Measurements from ENCODE around the gene ARMS2.

- TF ChIP-seq TAF1 (IDR thresholded peaks at IDR 0.05; ENCODE audit: borderline replicate concordance, insufficient read depth, low read length) = no peak
- TF ChIP-seq REST (IDR thresholded peaks at IDR 0.05; ENCODE audit: insufficient read depth in 1 of 2, low read depth in 2 of 2, low read length in 2 of 2) = no peak
- no peak for TF ChIP-seq POLR2AphosphoS5 (IDR thresholded peaks at IDR 0.05; ENCODE audit: low read depth, low read length)
- no peak for TF ChIP-seq SIN3A (IDR thresholded peaks at IDR 0.05; ENCODE audit: borderline replicate concordance, insufficient read depth, low read length)
Observed at GRCh38 chr10:122424059-122424458, 30.4 kb upstream of the ARMS2 start.

All from PFSK-1 (cell line).